H9 (cell line): ENCODE data around the gene SCARB2. TPM values are rescaled to one million over a fixed set of nuclear protein-coding genes. Genes with fewer than 3 reads are reported as not detected.

ENCODE experiments used
- DNase-seq: peaks from one replicate; pipeline ENCODE4 v3.0.0-alpha.2; 2017
- H2AFZ ChIP-seq: one replicate; pipeline ENCODE4 v1.6.1; 2013; ENCODE audit warnings: mild to moderate bottlenecking, low read length, control low read depth, moderate library complexity
- H2AK5ac ChIP-seq: 2 replicates; pipeline ENCODE4 v1.6.1; 2013; ENCODE audit warnings: low read length, control low read depth, mixed read lengths; ENCODE audit not compliant: insufficient read length
- H2BK120ac ChIP-seq: one replicate; pipeline ENCODE4 v1.6.1; 2013; ENCODE audit warnings: low read depth, mild to moderate bottlenecking, low read length, control low read depth, inconsistent platforms; ENCODE audit not compliant: poor library complexity, severe bottlenecking
- H2BK12ac ChIP-seq: 2 replicates; pipeline ENCODE4 v1.6.1; 2013; ENCODE audit warnings: low read length, control low read depth, mixed read lengths, low read depth; ENCODE audit not compliant: insufficient read length
- H2BK15ac ChIP-seq: 2 replicates; pipeline ENCODE4 v1.6.1; 2013; ENCODE audit warnings: low read depth, low read length, control low read depth
- H2BK20ac ChIP-seq: one replicate; pipeline ENCODE4 v1.6.1; 2013; ENCODE audit warnings: low read depth, mild to moderate bottlenecking, low read length, control low read depth, inconsistent platforms; ENCODE audit not compliant: poor library complexity, severe bottlenecking
- H2BK5ac ChIP-seq: 2 replicates; pipeline ENCODE4 v1.6.1; 2013; ENCODE audit warnings: low read length, control low read depth, mixed read lengths; ENCODE audit not compliant: insufficient read length
- H3K14ac ChIP-seq: 2 replicates; pipeline ENCODE4 v1.6.1; 2013; ENCODE audit warnings: low read length, control low read depth; ENCODE audit not compliant: insufficient read depth
- H3K18ac ChIP-seq: 2 replicates; pipeline ENCODE4 v1.6.1; 2013; ENCODE audit warnings: low read depth, mild to moderate bottlenecking, mixed read lengths, low read length, control low read depth; ENCODE audit not compliant: insufficient read length
- H3K23ac ChIP-seq: 2 replicates; pipeline ENCODE4 v1.6.1; 2013; ENCODE audit warnings: low read length, control low read depth, mixed read lengths, low read depth; ENCODE audit not compliant: insufficient read length
- H3K23me2 ChIP-seq: 2 replicates; pipeline ENCODE4 v1.6.1; 2013; ENCODE audit warnings: low read depth, mild to moderate bottlenecking, mixed read lengths, low read length, control low read depth; ENCODE audit not compliant: insufficient read length, poor library complexity, severe bottlenecking
- H3K27ac ChIP-seq: 2 replicates; pipeline ENCODE4 v1.5.1; 2013; ENCODE audit warnings: low read length, control low read depth, mixed read lengths, low read depth; ENCODE audit not compliant: insufficient read length
- H3K27me3 ChIP-seq: 2 replicates; pipeline ENCODE4 v1.6.1; 2013; ENCODE audit warnings: low read length, control low read depth, inconsistent platforms; ENCODE audit not compliant: insufficient read depth
- H3K4ac ChIP-seq: 2 replicates; pipeline ENCODE4 v1.6.1; 2013; ENCODE audit warnings: low read depth, mild to moderate bottlenecking, control low read depth, inconsistent platforms, low read length, moderate library complexity
- H3K4me1 ChIP-seq: 2 replicates; pipeline ENCODE4 v1.6.1; 2013; ENCODE audit warnings: low read length, control low read depth, inconsistent platforms; ENCODE audit not compliant: insufficient read depth
- H3K4me2 ChIP-seq: 2 replicates; pipeline ENCODE4 v1.6.1; 2013; ENCODE audit warnings: low read length, control low read depth, mixed read lengths; ENCODE audit not compliant: insufficient read length, insufficient read depth
- H3K56ac ChIP-seq: 2 replicates; pipeline ENCODE4 v1.6.1; 2013; ENCODE audit warnings: low read depth, mild to moderate bottlenecking, mixed read lengths, low read length, control low read depth; ENCODE audit not compliant: insufficient read length
- H3K79me1 ChIP-seq: 2 replicates; pipeline ENCODE4 v1.6.1; 2013; ENCODE audit warnings: low read depth, mild to moderate bottlenecking, moderate library complexity, low read length, control low read depth, inconsistent platforms; ENCODE audit not compliant: insufficient read depth, poor library complexity, severe bottlenecking
- H3K79me2 ChIP-seq: 2 replicates; pipeline ENCODE4 v1.6.1; 2013; ENCODE audit warnings: low read length, control low read depth, inconsistent platforms; ENCODE audit not compliant: insufficient read depth
- H3K9ac ChIP-seq: 2 replicates; pipeline ENCODE4 v1.6.1; 2013; ENCODE audit warnings: low read length, control low read depth, mixed read lengths; ENCODE audit not compliant: insufficient read length; ENCODE audit errors: extremely low read depth
- H3K9me3 ChIP-seq: one replicate; pipeline ENCODE4 v1.6.1; 2013; ENCODE audit warnings: low read depth, low read length, inconsistent platforms; ENCODE audit not compliant: control insufficient read depth
- H3T11ph ChIP-seq: one replicate; pipeline ENCODE4 v1.6.1; 2013; ENCODE audit warnings: mild to moderate bottlenecking, low read length, control low read depth, inconsistent platforms
- H4K20me1 ChIP-seq: one replicate; pipeline ENCODE4 v1.6.1; 2013; ENCODE audit not compliant: control insufficient read depth, insufficient read length, insufficient read depth
- H4K5ac ChIP-seq: 2 replicates; pipeline ENCODE4 v1.6.1; 2013; ENCODE audit warnings: low read depth, mild to moderate bottlenecking, mixed read lengths, low read length, control low read depth; ENCODE audit not compliant: insufficient read length
- H4K8ac ChIP-seq: replicated peaks from 2 replicates; pipeline ENCODE4 v1.6.1; 2013; ENCODE audit warnings: low read length, control low read depth, mixed read lengths, low read depth; ENCODE audit not compliant: insufficient read length
- H4K91ac ChIP-seq: 2 replicates; pipeline ENCODE4 v1.6.1; 2013; ENCODE audit warnings: low read depth, mild to moderate bottlenecking, moderate library complexity, mixed read lengths, low read length, control low read depth; ENCODE audit not compliant: insufficient read length
- H3K27ac Mint-ChIP-seq, 3 experiments: 2 replicates in 2 of 3; 3 replicates in 1 of 3; pipeline ENCODE4 v1.8.0; 2020 to 2021; ENCODE audit warnings: mixed read lengths in 3 of 3, mild to moderate bottlenecking in 1 of 3, moderate library complexity in 1 of 3
- H3K27me3 Mint-ChIP-seq: 2 replicates; pipeline ENCODE4 v1.8.0; 2021; ENCODE audit warnings: low read depth, mild to moderate bottlenecking, moderate library complexity, mixed read lengths
- H3K36me3 Mint-ChIP-seq, 3 experiments: 2 replicates in 2 of 3; 3 replicates in 1 of 3; pipeline ENCODE4 v1.8.0; 2020 to 2021; ENCODE audit warnings: low read depth in 3 of 3, mixed read lengths in 3 of 3; ENCODE audit not compliant: insufficient read depth in 1 of 3
- H3K4me1 Mint-ChIP-seq, 2 experiments: 2 replicates each; pipeline ENCODE4 v1.8.0; 2020; ENCODE audit warnings: mixed read lengths in 2 of 2
- H3K4me3 Mint-ChIP-seq, 2 experiments: 2 replicates in 1 of 2; 3 replicates in 1 of 2; pipeline ENCODE4 v1.8.0; 2020 to 2021; ENCODE audit warnings: mild to moderate bottlenecking in 2 of 2, mixed read lengths in 2 of 2, moderate library complexity in 1 of 2
- H3K9me3 Mint-ChIP-seq, 2 experiments: 2 replicates in 1 of 2; 3 replicates in 1 of 2; pipeline ENCODE4 v1.8.0; 2020; ENCODE audit warnings: mild to moderate bottlenecking in 2 of 2, mixed read lengths in 2 of 2, moderate library complexity in 1 of 2
- CTCF ChIP-seq: fragments of 200-600 bp; sonication (generic); conservative IDR thresholded peaks from 3 replicates; pipeline ENCODE4 v1.8.0; 2021; ENCODE audit warnings: antibody characterized with exemption, mild to moderate bottlenecking
- total RNA-seq: library from RNA; stranded (reverse); gene quantifications from 2 replicates; pipeline ENCODE4 v1.2.1, GENCODE V29; 2021

Gene SCARB2
- total RNA-seq, 1 experiment from 2014 or later, result 36.4 TPM

GRCh38 chr4:76125816-76126215 is 87.8 kb downstream of the SCARB2 start:
- Histone ChIP-seq H3K4ac (no peak overlapping the region), H4K8ac (no peak overlapping the region), H2BK12ac (no peak overlapping the region), H3K4me1 (no peaks in the 10 kb centered on the region), H3K9me3 (no peaks in the 10 kb centered on the region), H3K79me2 (no peaks in the 10 kb centered on the region; the same call in 1 of the 2 replicates), H3K23me2 (no peaks in the 10 kb centered on the region), H2AFZ (no peak overlapping the region), H3K14ac (no peak overlapping the region), H2BK5ac (no peak overlapping the region), H3K56ac (no peak overlapping the region), H3K9ac (no peak overlapping the region), H2BK20ac (no peak overlapping the region), H2BK15ac (no peak overlapping the region), H3K79me1 (no peaks in the 10 kb centered on the region), H3K18ac (no peak overlapping the region), H4K20me1 (no peaks in the 10 kb centered on the region), H4K91ac (no peak overlapping the region), H3K23ac (no peak overlapping the region), H2BK120ac (no peak overlapping the region), H2AK5ac (no peak overlapping the region), H3K27ac (no peak overlapping the region), H4K5ac (no peak overlapping the region), H3K27me3 (no peaks in the 10 kb centered on the region), H3T11ph (no peak overlapping the region), H3K4me2 (no peak overlapping the region)
- no peak for TF ChIP-seq CTCF
- Mint-ChIP-seq H3K9me3 (no peaks in the 10 kb centered on the region; a peak in 1 of 5 replicates), H3K36me3 (peaks cover 52 to 84% (median 81%) of the 10 kb centered on the region in 3 experiments), H3K27ac (no peak overlapping the region; a peak in 1 of 7 replicates), H3K4me3 (no peak overlapping the region), H3K4me1 (no peaks in the 10 kb centered on the region), H3K27me3 (no peaks in the 10 kb centered on the region)
- DNase-seq, result no peak
